Trophoblast cell (in vitro differentiated cells and primary cell): Measurements from ENCODE around the gene PRKCE.

Source experiments
- DNase-seq, 2 donors: peaks; one replicate each; pipeline ENCODE4 v3.0.0-alpha.2; 2016
- H2AFZ ChIP-seq: 2 replicates; pipeline ENCODE4 v1.6.1; 2013; ENCODE audit warnings: low read length, moderate library complexity, mild to moderate bottlenecking; ENCODE audit not compliant: insufficient read depth, poor library complexity
- H2AK5ac ChIP-seq: 2 replicates; pipeline ENCODE4 v1.6.1; 2013; ENCODE audit warnings: mild to moderate bottlenecking, low read length
- H2BK120ac ChIP-seq: 2 replicates; pipeline ENCODE4 v1.6.1; 2013; ENCODE audit warnings: low read length, mild to moderate bottlenecking, moderate library complexity; ENCODE audit not compliant: insufficient read depth, poor library complexity
- H2BK12ac ChIP-seq: 2 replicates; pipeline ENCODE4 v1.6.1; 2013; ENCODE audit warnings: mild to moderate bottlenecking, low read length, moderate library complexity
- H2BK5ac ChIP-seq: 2 replicates; pipeline ENCODE4 v1.6.1; 2013; ENCODE audit warnings: low read length, low read depth, moderate library complexity, mild to moderate bottlenecking; ENCODE audit not compliant: poor library complexity
- H3K14ac ChIP-seq: 2 replicates; pipeline ENCODE4 v1.6.1; 2013; ENCODE audit warnings: mild to moderate bottlenecking, low read length
- H3K18ac ChIP-seq: 2 replicates; pipeline ENCODE4 v1.6.1; 2013; ENCODE audit warnings: mild to moderate bottlenecking, low read length
- H3K23ac ChIP-seq: 2 replicates; pipeline ENCODE4 v1.6.1; 2013; ENCODE audit warnings: low read length
- H3K27ac ChIP-seq: 2 replicates; pipeline ENCODE4 v1.5.1; 2013; ENCODE audit warnings: low read depth, mild to moderate bottlenecking, inconsistent platforms, low read length, moderate library complexity
- H3K27me3 ChIP-seq: 2 replicates; pipeline ENCODE4 v1.6.1; 2013; ENCODE audit warnings: inconsistent platforms, mild to moderate bottlenecking, low read length, moderate library complexity; ENCODE audit not compliant: insufficient read depth
- H3K36me3 ChIP-seq, 2 experiments: 1 replicate in 1 of 2; 2 replicates in 1 of 2; pipeline ENCODE4 v1.6.1; 2013; ENCODE audit warnings: low read length in 2 of 2, mild to moderate bottlenecking in 2 of 2, moderate library complexity in 1 of 2; ENCODE audit not compliant: insufficient read depth in 2 of 2, control insufficient read depth in 1 of 2
- H3K4ac ChIP-seq: 2 replicates; pipeline ENCODE4 v1.6.1; 2013; ENCODE audit warnings: low read depth, mild to moderate bottlenecking, low read length, moderate library complexity
- H3K4me1 ChIP-seq, 2 experiments: 1 replicate in 1 of 2; 2 replicates in 1 of 2; pipeline ENCODE4 v1.6.1; 2013; ENCODE audit warnings: low read length in 2 of 2, mild to moderate bottlenecking in 2 of 2, moderate library complexity in 1 of 2; ENCODE audit not compliant: insufficient read depth in 2 of 2, control insufficient read depth in 1 of 2
- H3K4me2 ChIP-seq: 2 replicates; pipeline ENCODE4 v1.6.1; 2013; ENCODE audit warnings: inconsistent platforms, mild to moderate bottlenecking, low read length, moderate library complexity
- H3K4me3 ChIP-seq: 2 replicates; pipeline ENCODE4 v1.5.1; 2013; ENCODE audit warnings: mild to moderate bottlenecking, low read depth, low read length, inconsistent platforms
- H3K79me1 ChIP-seq: one replicate; pipeline ENCODE4 v1.6.1; 2013; ENCODE audit warnings: low read length
- H3K79me2 ChIP-seq: 2 replicates; pipeline ENCODE4 v1.6.1; 2013; ENCODE audit warnings: low read length, mild to moderate bottlenecking; ENCODE audit not compliant: control insufficient read depth, insufficient read depth, poor library complexity
- H3K9ac ChIP-seq: 2 replicates; pipeline ENCODE4 v1.6.1; 2013; ENCODE audit warnings: mild to moderate bottlenecking, low read length
- H3K9me3 ChIP-seq: 2 replicates; pipeline ENCODE4 v1.6.1; 2013; ENCODE audit warnings: low read depth, mild to moderate bottlenecking, control low read depth, inconsistent platforms, low read length; ENCODE audit not compliant: insufficient read depth
- H4K12ac ChIP-seq: 2 replicates; pipeline ENCODE4 v1.6.1; 2013; ENCODE audit warnings: low read depth, mild to moderate bottlenecking, low read length, moderate library complexity
- H4K8ac ChIP-seq: 2 replicates; pipeline ENCODE4 v1.6.1; 2013; ENCODE audit warnings: low read depth, mild to moderate bottlenecking, low read length, moderate library complexity
- H4K91ac ChIP-seq: one replicate; pipeline ENCODE4 v1.6.1; 2013; ENCODE audit warnings: low read depth, mild to moderate bottlenecking, low read length, moderate library complexity
- WGBS: extraction: QIAGEN DNeasy Blood & Tissue Kit; methylation state at CpG from one replicate; pipeline ENCODE4 v1.1.7; 2013; ENCODE audit warnings: missing lambda C conversion rate; ENCODE audit not compliant: insufficient read length, insufficient coverage; ENCODE audit errors: extremely low coverage; 5-methylcytosine and 5-hydroxymethylcytosine counted together

PRKCE gene

DNA sequence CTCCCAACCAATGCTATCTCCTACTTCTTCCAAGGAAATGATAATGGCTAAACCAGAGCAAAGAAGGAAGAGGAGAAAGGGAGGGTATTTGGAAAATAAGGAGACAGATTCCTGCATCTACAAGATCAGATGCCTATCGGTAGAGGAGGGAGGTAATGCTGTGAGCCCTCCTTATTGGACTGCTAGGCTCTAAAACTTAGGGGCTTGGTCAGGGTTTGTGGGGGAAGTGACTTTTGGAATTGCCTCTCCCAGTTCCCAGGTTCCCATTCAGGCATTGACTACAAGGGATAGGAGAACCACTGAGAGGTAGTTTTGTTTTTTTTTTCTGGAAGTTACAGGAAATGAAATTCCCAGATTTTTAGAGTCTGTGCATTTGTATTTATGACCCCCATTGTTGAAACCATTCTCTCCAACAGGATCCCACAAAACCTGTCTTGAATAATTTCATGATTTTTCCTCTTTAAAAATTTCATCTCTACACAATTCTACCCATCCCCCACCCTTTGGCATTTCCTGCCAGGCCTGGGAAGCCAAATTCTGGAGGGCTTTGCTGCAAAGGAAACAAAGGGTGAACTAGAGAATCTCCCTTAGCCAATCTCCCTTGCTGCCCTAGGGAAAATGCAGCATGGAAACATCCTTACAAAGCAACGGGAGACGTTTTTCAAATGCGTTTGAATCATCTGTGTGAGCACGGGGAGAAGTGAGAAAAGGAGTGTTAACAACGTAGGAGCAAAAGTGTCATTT is 363.6 kb downstream of the PRKCE start:
- peaks cover 1% of the 10 kb centered on the region for H3K9me3 ChIP-seq
- no peaks in the 10 kb centered on the region for H3K27me3 ChIP-seq
- peaks cover 0 to under 1% of the 10 kb centered on the region in 2 experiments for H3K36me3 ChIP-seq
- peak overlapping the region; percentile 96 for H2BK5ac ChIP-seq
- H2AK5ac ChIP-seq = no peak overlapping the region
- peaks cover 2% of the 10 kb centered on the region for H3K79me2 ChIP-seq
- peaks cover 12 to 15% of the 10 kb centered on the region in 2 experiments for H3K4me1 ChIP-seq
- H3K14ac ChIP-seq = peak overlapping the region; percentile 74
- no peak overlapping the region for H3K23ac ChIP-seq
- H4K8ac ChIP-seq = peak overlapping the region; percentile 83
- peak overlapping the region; percentile 83 for H4K91ac ChIP-seq
- H2BK12ac ChIP-seq = peak overlapping the region; percentile 89
- peak overlapping the region; percentile 73 for H3K18ac ChIP-seq
- peak overlapping the region; percentile 46 for H3K4me2 ChIP-seq
- no peak overlapping the region for H3K9ac ChIP-seq
- H3K79me1 ChIP-seq = peaks cover 12% of the 10 kb centered on the region
- no peak for DNase-seq
- no CpG with 5 or more reads among the region's 6 CpGs for WGBS
- H2BK120ac ChIP-seq = peak overlapping the region; percentile 92
- H3K4me3 ChIP-seq = no peak overlapping the region
- peak overlapping the region; percentile 48 for H3K4ac ChIP-seq
- no peak overlapping the region for H4K12ac ChIP-seq
- peak overlapping the region; percentile 83 for H3K27ac ChIP-seq
- H2AFZ ChIP-seq = peak overlapping the region; percentile 64

DNA sequence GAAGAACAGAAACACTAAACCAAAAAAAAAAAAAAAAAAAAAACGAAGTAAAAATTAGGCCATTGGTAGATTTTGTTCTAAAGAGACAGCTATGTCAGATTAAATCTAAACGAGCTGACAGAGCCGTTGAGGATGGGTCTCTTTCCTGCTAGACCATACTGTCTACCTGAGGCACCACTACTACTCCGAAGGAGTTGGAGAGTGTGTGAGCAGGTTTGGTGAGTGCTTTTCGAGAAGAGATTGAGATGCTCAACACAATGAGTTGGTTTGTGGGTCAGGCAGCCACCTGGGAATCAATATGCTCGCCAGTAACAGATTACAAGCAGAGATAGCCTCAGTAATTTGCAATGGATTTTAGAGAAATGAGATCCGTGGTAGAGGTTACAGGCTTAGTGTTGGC is 364.2 kb downstream of the PRKCE start:
- H4K91ac ChIP-seq = peak overlapping the region; percentile 32
- WGBS = no CpG with 5 or more reads among the region's 7 CpGs
- H3K9me3 ChIP-seq = peaks cover 1% of the 10 kb centered on the region
- H3K23ac ChIP-seq = no peak overlapping the region
- no peak overlapping the region for H3K4ac ChIP-seq
- H4K8ac ChIP-seq = no peak overlapping the region
- H3K9ac ChIP-seq = no peak overlapping the region
- H2BK12ac ChIP-seq = peak overlapping the region; percentile 37
- no peak overlapping the region for H3K18ac ChIP-seq
- H2BK5ac ChIP-seq = peak overlapping the region; percentile 55
- H3K27me3 ChIP-seq = no peaks in the 10 kb centered on the region
- H3K4me3 ChIP-seq = no peak overlapping the region
- peaks cover 2% of the 10 kb centered on the region for H3K79me2 ChIP-seq
- H3K14ac ChIP-seq = no peak overlapping the region
- no peak overlapping the region for H4K12ac ChIP-seq
- peak overlapping the region; percentile 46 for H3K4me2 ChIP-seq
- peak overlapping the region; percentile 44 for H2BK120ac ChIP-seq
- no peak overlapping the region for H2AFZ ChIP-seq
- peak in 1 of 2 donors; percentile 22 for DNase-seq
- peaks cover 12 to 15% of the 10 kb centered on the region in 2 experiments for H3K4me1 ChIP-seq
- peak overlapping the region; percentile 83 for H3K27ac ChIP-seq
- H2AK5ac ChIP-seq = no peak overlapping the region
- H3K36me3 ChIP-seq = peaks cover 0 to 1% of the 10 kb centered on the region in 2 experiments
- peaks cover 12% of the 10 kb centered on the region for H3K79me1 ChIP-seq

DNA sequence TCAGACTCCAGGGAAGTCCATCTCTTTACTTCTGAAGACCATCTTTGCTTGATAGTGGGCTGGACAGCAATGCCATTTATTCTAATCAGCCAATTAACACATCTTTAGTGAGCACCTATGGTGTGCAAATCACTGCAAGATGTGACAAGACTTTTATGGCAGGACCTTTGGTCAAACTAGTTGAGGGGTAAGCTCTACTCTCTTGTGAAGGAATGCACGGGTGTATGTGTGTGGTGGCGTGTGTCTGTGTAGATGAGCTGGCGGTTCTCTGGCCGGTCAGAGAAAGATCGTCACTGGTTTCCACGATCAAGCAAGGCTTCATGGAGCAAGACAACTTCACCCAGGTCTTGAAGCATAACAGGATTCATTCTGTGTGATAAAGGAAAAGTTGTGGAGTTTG is 364.6 kb downstream of the PRKCE start:
- H3K18ac ChIP-seq = peak overlapping the region; percentile 12
- DNase-seq = no peak

DNA sequence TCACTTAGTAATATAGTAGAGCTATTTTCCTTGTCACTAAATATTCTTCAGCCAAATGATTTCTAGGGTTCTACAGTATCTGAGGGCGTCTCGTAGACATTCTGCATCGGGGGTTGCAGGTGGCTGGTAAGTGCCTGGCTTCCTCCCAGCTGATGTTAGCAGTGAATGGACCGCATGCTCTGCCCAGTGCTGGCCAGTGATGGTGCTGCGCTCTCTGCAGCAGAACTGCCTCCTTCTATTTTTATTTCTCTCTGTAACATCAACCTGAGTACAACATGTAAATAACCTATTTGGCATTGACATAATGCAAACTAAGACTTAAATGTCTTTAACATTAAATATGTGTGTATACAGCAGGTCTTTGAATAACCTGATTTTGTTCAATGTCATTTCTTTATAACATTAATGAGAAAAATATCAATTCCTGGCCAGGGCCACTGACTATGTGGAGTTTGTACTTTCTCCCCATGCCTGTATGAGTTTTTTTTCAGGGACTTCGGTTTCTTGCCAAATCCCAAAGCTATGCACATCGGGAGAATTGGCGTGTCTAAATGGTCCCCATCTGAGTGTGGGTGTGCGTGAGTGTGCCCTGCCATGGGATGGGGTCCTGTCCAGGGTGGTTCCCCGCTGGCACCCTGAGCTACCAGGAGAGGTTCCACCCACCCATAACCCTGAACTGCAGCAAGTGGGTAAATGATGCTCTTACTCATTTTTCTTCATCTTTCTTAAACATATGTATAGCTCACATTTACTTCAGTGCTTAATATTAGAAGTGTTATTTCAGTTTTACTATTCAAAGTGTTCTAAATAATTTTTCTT is 367.5 kb downstream of the PRKCE start:
- peaks cover 0 to 1% of the 10 kb centered on the region in 2 experiments for H3K36me3 ChIP-seq
- H3K14ac ChIP-seq = no peak overlapping the region
- H3K9me3 ChIP-seq = peaks cover 7% of the 10 kb centered on the region
- H3K79me1 ChIP-seq = peaks cover 9% of the 10 kb centered on the region
- H2AFZ ChIP-seq = no peak overlapping the region
- DNase-seq = no peak
- H3K18ac ChIP-seq = no peak overlapping the region
- H3K27ac ChIP-seq = no peak overlapping the region
- H3K9ac ChIP-seq = no peak overlapping the region
- no peak overlapping the region for H3K4ac ChIP-seq
- H3K23ac ChIP-seq = no peak overlapping the region
- H3K79me2 ChIP-seq = peaks cover 2% of the 10 kb centered on the region
- H4K12ac ChIP-seq = no peak overlapping the region
- no peak overlapping the region for H2BK5ac ChIP-seq
- no peak overlapping the region for H4K8ac ChIP-seq
- no peak overlapping the region for H3K4me3 ChIP-seq
- H3K4me1 ChIP-seq = peaks cover 12 to 15% of the 10 kb centered on the region in 2 experiments
- no CpG with 5 or more reads among the region's 10 CpGs for whole genome bisulfite sequencing
- no peak overlapping the region for H2BK120ac ChIP-seq
- no peaks in the 10 kb centered on the region for H3K27me3 ChIP-seq
- no peak overlapping the region for H2BK12ac ChIP-seq
- no peak overlapping the region for H4K91ac ChIP-seq
- H2AK5ac ChIP-seq = no peak overlapping the region
- no peak overlapping the region for H3K4me2 ChIP-seq

More for the DNA sequence above, 364.6 kb downstream of the PRKCE start:
- peak overlapping the region; percentile 44 for H2BK5ac ChIP-seq
- peaks cover 5% of the 10 kb centered on the region for H3K9me3 ChIP-seq
- WGBS = no CpG with 5 or more reads among the region's 6 CpGs
- no peak overlapping the region for H3K4me3 ChIP-seq
- peak overlapping the region; percentile 44 for H2BK120ac ChIP-seq
- peak overlapping the region; percentile 2 for H2AK5ac ChIP-seq
- peak overlapping the region; percentile 28 for H3K4me2 ChIP-seq
- no peak overlapping the region for H2AFZ ChIP-seq
- H3K79me1 ChIP-seq = peaks cover 12% of the 10 kb centered on the region
- H3K27ac ChIP-seq = peak overlapping the region; percentile 83
- H3K4ac ChIP-seq = no peak overlapping the region
- H3K14ac ChIP-seq = peak overlapping the region; percentile 25
- peaks cover 0 to 1% of the 10 kb centered on the region in 2 experiments for H3K36me3 ChIP-seq
- peaks cover 12 to 15% of the 10 kb centered on the region in 2 experiments for H3K4me1 ChIP-seq
- peak overlapping the region; percentile 30 for H3K23ac ChIP-seq
- peaks cover 2% of the 10 kb centered on the region for H3K79me2 ChIP-seq
- peak overlapping the region; percentile 16 for H4K91ac ChIP-seq
- peak overlapping the region; percentile 35 for H3K9ac ChIP-seq
- peak overlapping the region; percentile 27 for H2BK12ac ChIP-seq
- no peaks in the 10 kb centered on the region for H3K27me3 ChIP-seq
- no peak overlapping the region for H4K12ac ChIP-seq
- H4K8ac ChIP-seq = peak overlapping the region; percentile 1
